Gastroesophageal sphincter (tissue), 4 donors: ENCODE results near the gene CNTNAP1. TPM values are rescaled to one million over a fixed set of nuclear protein-coding genes. Genes with fewer than 3 reads are reported as not detected.

Experiments
- ATAC-seq: fragments of 150-250 bp; one replicate; pipeline ENCODE4 v1.9.1; 2016; ENCODE audit warnings: mild to moderate bottlenecking, moderate library complexity
- H3K27ac ChIP-seq, 4 donors: fragments of 200-600 bp; sonication (generic) in 3 of 4; 1 replicate in 3 of 4; 2 replicates in 1 of 4; pipeline ENCODE4 v1.5.1; 2016 to 2019
- H3K27me3 ChIP-seq: fragments of 200-600 bp; sonication (generic); one replicate; pipeline ENCODE4 v1.5.1; 2019
- H3K36me3 ChIP-seq, 2 donors: fragments of 200-600 bp; sonication (generic); one replicate each; pipeline ENCODE4 v1.5.1; 2019; ENCODE audit warnings: control low read depth in 1 of 2
- H3K4me1 ChIP-seq, 3 donors: fragments of 200-600 bp; sonication (generic); 1 replicate in 2 of 3; 2 replicates in 1 of 3; pipeline ENCODE4 v1.5.1; 2016 to 2019; ENCODE audit warnings: control low read depth in 2 of 3
- H3K4me3 ChIP-seq, 2 donors: fragments of 200-600 bp; sonication (generic); one replicate each; pipeline ENCODE4 v1.5.1; 2019; ENCODE audit warnings: mild to moderate bottlenecking in 1 of 2, moderate library complexity in 1 of 2
- H3K9me3 ChIP-seq, 3 donors: fragments of 200-600 bp; sonication (generic); one replicate each; pipeline ENCODE4 v1.5.1; 2017 to 2019; ENCODE audit warnings: control low read depth in 2 of 3
- CTCF ChIP-seq, 4 experiments: fragments of 200-600 bp in 2 of 4; fragments of 450-650 bp in 2 of 4; sonication (generic) in 1 of 4; IDR thresholded peaks; one replicate each; pipeline ENCODE4 v1.5.1; 2017 to 2019; ENCODE audit warnings: antibody characterized with exemption in 4 of 4, mild to moderate bottlenecking in 2 of 4, moderate library complexity in 2 of 4
- EP300 ChIP-seq: sonication (generic); formaldehyde crosslinking; IDR thresholded peaks from one replicate; pipeline ENCODE4 v1.6.1; 2017; ENCODE audit warnings: antibody characterized with exemption, mild to moderate bottlenecking
- POLR2A ChIP-seq, 2 donors: fragments of 450-650 bp; IDR thresholded peaks; one replicate each; pipeline ENCODE4 v1.6.1; 2017; ENCODE audit warnings: antibody characterized with exemption in 2 of 2, mild to moderate bottlenecking in 2 of 2, moderate library complexity in 1 of 2
- POLR2AphosphoS5 ChIP-seq: sonication (generic); formaldehyde crosslinking; IDR thresholded peaks from one replicate; pipeline ENCODE4 v1.6.1; 2017; ENCODE audit warnings: antibody characterized with exemption
- WGBS, 2 donors: methylation state at CpG; one replicate each; pipeline ENCODE4 v1.1.5; 2018; ENCODE audit warnings: low coverage in 1 of 2; 5-methylcytosine and 5-hydroxymethylcytosine counted together
- total RNA-seq, 4 donors: library from RNA; depleted of rRNA; stranded (reverse); fragments of >200 nt; gene quantifications; one replicate each; pipeline ENCODE4 v1.1.0, GENCODE V29; 2016

The CNTNAP1 gene
- 10 to 100 TPM in 1 of 4 donors, 1 to 10 TPM in 3; 1.7 to 14.5 (median 9.1) TPM for total RNA-seq

GRCh38 chr17:42681976-42682721 lies at the start of gene CNTNAP1:
Gene CNTNAP1, plus strand, starts transcription at chr17:42682531. Its CDS starts 299 bp downstream, at chr17:42682830.
- H3K4me1 ChIP-seq = peaks cover 3 to 81% (median 43%) of the 10 kb centered on the region in 3 donors
- no peaks in the 10 kb centered on the region for H3K9me3 ChIP-seq
- peak within 1 kb of the TSS; percentile 31 to 56 for H3K4me3 ChIP-seq
- H3K36me3 ChIP-seq = peaks cover 0 to 24% of the 10 kb centered on the region in 2 donors
- TF ChIP-seq EP300 = no peak
- TF ChIP-seq CTCF (IDR thresholded peaks at IDR 0.05) = no peak
- TF ChIP-seq POLR2AphosphoS5 = peak; percentile 93
- ATAC-seq = peak; percentile 12
- WGBS, 2 donors = 9 to 19% methylated on average over 4 to 16 of the region's 22 CpGs
- H3K27ac ChIP-seq = peak within 1 kb of the TSS; percentile 22 to 99 (median 70)
- H3K27me3 ChIP-seq = no peaks in the 10 kb centered on the region

GRCh38 chr17:42632949-42633444 lies 49.3 kb upstream of the CNTNAP1 start:
- Histone ChIP-seq H3K9me3 (no peaks in the 10 kb centered on the region), H3K27me3 (no peaks in the 10 kb centered on the region), H3K36me3 (no peaks in the 10 kb centered on the region), H3K27ac (no peak overlapping the region), H3K4me3 (no peak overlapping the region), H3K4me1 (no peaks in the 10 kb centered on the region)
- TF ChIP-seq POLR2A (IDR thresholded peaks at IDR 0.05) (no peak), CTCF (IDR thresholded peaks at IDR 0.05) (no peak), POLR2AphosphoS5 (no peak), EP300 (no peak)
- ATAC-seq = no peak
- WGBS, 2 donors = 74 to 88% methylated on average over 6 of the region's 9 CpGs

GRCh38 chr17:42639525-42640113 lies 42.7 kb upstream of the CNTNAP1 start:
- H3K36me3 ChIP-seq = no peaks in the 10 kb centered on the region
- TF ChIP-seq CTCF (IDR thresholded peaks at IDR 0.05) (no peak), POLR2AphosphoS5 (no peak), POLR2A (IDR thresholded peaks at IDR 0.05) (no peak)
- no peak overlapping the region for H3K27ac ChIP-seq
- no peak for ATAC-seq
- no peak overlapping the region for H3K4me3 ChIP-seq
- no peaks in the 10 kb centered on the region for H3K4me1 ChIP-seq
- H3K27me3 ChIP-seq = no peaks in the 10 kb centered on the region
- 72 to 74% methylated on average over 4 of the region's 7 CpGs for WGBS, 2 donors
- no peaks in the 10 kb centered on the region for H3K9me3 ChIP-seq

GRCh38 chr17:42640121-42640520 lies 42.2 kb upstream of the CNTNAP1 start:
- Histone ChIP-seq H3K27ac (no peak overlapping the region), H3K27me3 (no peaks in the 10 kb centered on the region), H3K36me3 (no peaks in the 10 kb centered on the region), H3K4me1 (no peaks in the 10 kb centered on the region), H3K4me3 (no peak overlapping the region), H3K9me3 (no peaks in the 10 kb centered on the region)
- no peak for ATAC-seq
- WGBS, 2 donors = 71 to 81% methylated on average over 2 of the region's 4 CpGs
- TF ChIP-seq EP300 = no peak
- TF ChIP-seq POLR2A (IDR thresholded peaks at IDR 0.05) = no peak
- TF ChIP-seq POLR2AphosphoS5 = no peak
- no peak for TF ChIP-seq CTCF (IDR thresholded peaks at IDR 0.05)

GRCh38 chr17:42642336-42642735 lies 40.0 kb upstream of the CNTNAP1 start:
- WGBS, 2 donors = 15 to 17% methylated on average over 2 of the region's 2 CpGs
- no peaks in the 10 kb centered on the region for H3K9me3 ChIP-seq
- no peaks in the 10 kb centered on the region for H3K27me3 ChIP-seq
- no peak overlapping the region for H3K27ac ChIP-seq
- no peaks in the 10 kb centered on the region for H3K36me3 ChIP-seq
- TF ChIP-seq CTCF (IDR thresholded peaks at IDR 0.05) = no peak
- TF ChIP-seq POLR2A (IDR thresholded peaks at IDR 0.05) = no peak
- no peak for ATAC-seq
- H3K4me3 ChIP-seq = no peak overlapping the region
- H3K4me1 ChIP-seq = no peaks in the 10 kb centered on the region
